Stimulated activated CD4-positive, alpha-beta T cell treated with anti-CD3 and anti-CD28 coated beads, Interleukin-4, amount 100 ng/mL, for 24 hours (primary cell): ENCODE measurements around the gene COG5.
A peak's percentile ranks its signal among the peaks of the same experiment; 100 is the strongest.

Experiments used
- DNase-seq: peaks from one replicate; pipeline ENCODE4 v3.0.0-alpha.2; 2020

The COG5 gene

GRCh38 chr7:107213193-107213788, 350.4 kb downstream of the COG5 start:
- no peak for DNase-seq

GRCh38 chr7:107212725-107213124, 351.0 kb downstream of the COG5 start:
- no peak for DNase-seq

- DNase-seq = no peak
Measured at GRCh38 chr7:107210400-107210799, 353.3 kb downstream of the COG5 start.

GRCh38 chr7:107209565-107209964, 354.2 kb downstream of the COG5 start:
- no peak for DNase-seq

GRCh38 chr7:107208563-107208962, 355.2 kb downstream of the COG5 start:
- DNase-seq = no peak

- no peak for DNase-seq
Measured at GRCh38 chr7:107208024-107208521, 355.6 kb downstream of the COG5 start.

- DNase-seq = no peak
Measured at GRCh38 chr7:107207459-107207858, 356.3 kb downstream of the COG5 start.

- no peak for DNase-seq
Measured at GRCh38 chr7:107206706-107207105, 357.0 kb downstream of the COG5 start.

- DNase-seq = no peak
Measured at GRCh38 chr7:107206136-107206535, 357.6 kb downstream of the COG5 start.

- DNase-seq = no peak
Measured at GRCh38 chr7:107203607-107204006, 360.1 kb downstream of the COG5 start.

GRCh38 chr7:107201795-107202450, 361.8 kb downstream of the COG5 start:
- peak; percentile 30 for DNase-seq

- no peak for DNase-seq
Measured at GRCh38 chr7:107196834-107197610, 366.7 kb downstream of the COG5 start.

- no peak for DNase-seq
Measured at GRCh38 chr7:107194052-107194451, 369.7 kb downstream of the COG5 start.

GRCh38 chr7:107190090-107190489, 373.6 kb downstream of the COG5 start:
- DNase-seq = no peak

GRCh38 chr7:107187774-107188173, 375.9 kb downstream of the COG5 start:
- DNase-seq = no peak

GRCh38 chr7:107186240-107186639, 377.5 kb downstream of the COG5 start:
- no peak for DNase-seq

GRCh38 chr7:107185716-107186115, 378.0 kb downstream of the COG5 start:
- DNase-seq = no peak

- no peak for DNase-seq
Measured at GRCh38 chr7:107181172-107181571, 382.5 kb downstream of the COG5 start.

GRCh38 chr7:107180378-107180777, 383.3 kb downstream of the COG5 start:
- peak; percentile 76 for DNase-seq

GRCh38 chr7:107179326-107180164, 384.2 kb downstream of the COG5 start:
- no peak for DNase-seq

GRCh38 chr7:107173691-107174406, 389.9 kb downstream of the COG5 start:
- no peak for DNase-seq

- DNase-seq = no peak
Measured at GRCh38 chr7:107173191-107173590, 390.5 kb downstream of the COG5 start.
